Superior temporal gyrus (tissue), 1 donor: ENCODE data around the gene BHLHE23.
A peak's percentile ranks its signal among the peaks of the same experiment; 100 is the strongest.

ENCODE experiments used
- DNase-seq: peaks from one replicate; pipeline ENCODE4 v3.0.0-alpha.2; 2016; ENCODE audit errors: extremely low spot score

BHLHE23 gene

GRCh38 chr20:63009045-63009961, 2.5 kb upstream of the BHLHE23 start:
- peak; percentile 79 for DNase-seq

GRCh38 chr20:63008541-63009044, 1.8 kb upstream of the BHLHE23 start:
- no peak for DNase-seq

- DNase-seq = no peak
These were observed 1.1 kb upstream of the BHLHE23 start for GRCh38 chr20:63007646-63008488.

DNA sequence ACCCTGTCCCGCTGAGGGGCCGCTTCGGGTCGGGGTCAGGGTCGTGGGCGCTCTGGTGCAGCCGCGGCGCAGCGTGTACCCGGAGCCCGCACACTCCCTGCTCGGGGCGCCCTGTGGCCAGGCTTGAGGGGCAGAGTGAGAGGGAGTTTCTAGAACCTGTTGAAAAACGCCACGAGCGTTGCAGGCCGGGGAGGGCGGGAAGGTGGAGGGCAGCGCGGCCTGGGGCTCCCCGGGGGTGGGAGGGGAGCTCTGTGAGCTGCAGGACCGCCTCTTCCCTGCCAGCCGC, 539 bp upstream of the BHLHE23 start:
- DNase-seq = no peak

DNA sequence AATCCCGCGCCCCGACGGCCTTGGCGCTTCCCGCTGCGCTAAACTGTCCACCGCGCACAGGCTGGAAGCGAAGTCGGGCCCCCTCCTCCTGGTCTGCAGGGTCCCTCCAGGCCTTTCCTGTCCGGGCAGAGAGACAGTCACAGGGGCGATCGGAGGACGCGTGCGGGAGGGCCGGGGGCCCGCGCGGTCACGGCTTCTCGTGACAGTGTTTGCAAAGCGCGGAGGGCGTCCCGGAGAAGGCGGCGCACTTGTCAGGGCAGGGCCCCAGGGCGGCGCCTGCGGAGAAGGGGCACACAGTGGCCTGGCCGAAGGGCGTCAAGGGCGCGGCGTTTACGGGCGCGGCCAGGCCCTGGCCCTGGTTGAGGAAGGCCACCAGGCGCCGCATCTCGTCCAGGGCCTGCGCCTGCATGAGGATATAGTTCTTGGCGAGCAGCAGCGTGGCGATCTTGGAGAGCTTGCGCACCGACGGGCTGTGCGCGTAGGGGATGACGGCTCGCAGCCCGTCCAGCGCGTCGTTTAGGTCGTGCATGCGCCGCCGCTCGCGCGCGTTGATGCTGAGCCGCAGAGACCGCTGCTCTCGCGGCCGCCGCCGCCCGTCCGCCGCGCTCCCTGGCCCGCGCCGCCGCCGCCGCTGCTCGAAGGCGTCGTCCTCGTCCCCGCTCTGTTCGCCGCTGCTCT, 763 bp downstream of the BHLHE23 start:
- DNase-seq = no peak

- no peak for DNase-seq
These were observed 1.4 kb downstream of the BHLHE23 start for GRCh38 chr20:63005365-63005861.

GRCh38 chr20:63004607-63005364, 2.0 kb downstream of the BHLHE23 start:
- DNase-seq = no peak

DNA sequence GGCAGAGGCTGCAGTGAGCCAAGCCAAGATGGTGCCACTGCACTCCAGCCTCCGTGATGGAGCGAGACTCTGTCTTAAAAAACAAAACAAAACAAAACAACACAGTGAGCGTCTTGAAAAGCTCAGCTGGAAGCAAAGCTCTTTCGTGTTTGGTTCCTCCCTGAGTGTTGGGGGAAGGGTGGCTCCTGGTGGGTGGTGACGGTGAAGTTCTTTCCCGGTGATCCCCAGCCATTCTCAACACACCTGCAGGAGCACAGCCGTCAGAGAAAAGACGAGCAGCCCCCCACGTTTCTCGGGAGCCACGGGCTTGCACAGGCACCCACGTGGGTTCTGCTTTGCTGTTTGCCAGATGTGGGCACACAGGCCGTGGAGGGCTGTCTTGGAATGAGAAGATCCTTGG, 3.2 kb downstream of the BHLHE23 start:
- no peak for DNase-seq

DNA sequence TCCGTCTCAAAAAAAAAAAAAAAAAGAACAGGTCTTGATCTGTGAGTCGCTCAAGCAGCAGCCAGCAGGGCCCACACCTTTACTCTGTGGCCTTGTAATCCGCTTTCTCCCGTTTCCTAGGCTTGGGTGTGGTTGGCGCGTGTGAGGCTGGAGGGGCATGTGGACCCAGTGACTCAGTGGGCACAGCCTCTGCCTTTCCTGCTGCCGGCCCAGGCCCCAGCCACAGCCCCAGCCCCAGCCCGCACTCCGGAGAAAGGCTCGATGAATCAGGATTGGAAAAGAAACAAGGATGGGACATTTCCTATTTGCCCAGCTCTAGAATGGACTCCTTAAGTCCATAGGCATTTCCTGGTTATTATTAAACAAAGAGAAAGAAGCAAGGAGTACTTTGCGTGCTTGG, 4.3 kb downstream of the BHLHE23 start:
- DNase-seq = no peak

GRCh38 chr20:63000958-63001357, 5.8 kb downstream of the BHLHE23 start:
- DNase-seq = no peak

GRCh38 chr20:63000036-63000435, 6.7 kb downstream of the BHLHE23 start:
- DNase-seq = no peak

DNA sequence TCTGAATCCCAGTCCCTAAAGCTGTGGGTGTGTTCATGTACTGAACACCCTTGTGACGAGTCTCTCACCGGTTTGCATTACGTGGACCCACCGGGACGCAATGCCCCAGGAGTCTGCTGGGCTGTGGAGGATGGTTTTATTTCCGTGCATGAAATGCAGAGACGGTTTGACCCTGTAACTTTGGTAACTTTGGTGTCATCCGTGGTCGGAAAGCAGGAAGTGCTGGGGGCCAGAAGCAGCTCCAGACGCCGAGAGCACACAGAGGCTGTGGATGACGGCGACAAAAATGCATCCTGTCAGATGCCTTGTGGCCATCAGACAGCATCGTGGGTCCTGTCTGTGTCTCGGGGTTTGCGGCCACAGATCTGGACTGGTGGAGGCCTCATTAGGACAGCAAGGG, 7.2 kb downstream of the BHLHE23 start:
- DNase-seq = no peak

DNA sequence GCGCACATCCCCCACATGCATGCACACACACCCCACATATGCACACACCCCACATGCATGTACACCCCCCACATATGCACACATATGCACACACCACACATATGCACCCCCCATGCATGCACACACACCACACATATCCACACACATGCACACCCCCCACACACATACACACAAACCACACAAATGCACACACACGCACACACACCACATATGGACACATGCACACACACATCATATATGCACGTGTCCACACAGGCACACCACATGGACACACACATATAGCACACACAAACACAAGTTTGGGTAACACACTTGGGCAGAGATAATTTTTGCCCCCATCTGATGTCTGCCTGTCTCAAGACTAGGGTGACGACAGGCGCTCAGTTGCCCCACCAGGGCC, 8.3 kb downstream of the BHLHE23 start:
- no peak for DNase-seq

GRCh38 chr20:62997417-62998035, 9.2 kb downstream of the BHLHE23 start:
- no peak for DNase-seq

DNA sequence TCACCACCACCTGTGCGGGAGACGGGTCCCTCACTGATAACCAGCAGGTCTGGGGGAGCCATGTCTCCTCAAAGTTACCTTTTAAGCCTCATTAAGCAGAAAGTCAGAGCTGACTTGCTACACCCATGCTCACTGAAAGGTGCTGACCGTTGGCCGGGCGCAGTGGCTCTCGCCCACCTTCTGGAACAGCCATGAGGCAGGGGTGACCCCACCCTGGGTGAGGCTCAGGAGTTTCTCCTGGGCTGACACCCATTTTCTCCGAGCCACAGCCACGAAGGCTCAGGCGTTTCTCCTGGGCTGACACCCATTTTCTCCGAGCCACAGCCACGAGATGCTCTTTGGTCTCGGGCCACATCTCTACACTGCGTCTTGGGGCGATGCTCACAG, 10.2 kb downstream of the BHLHE23 start:
- no peak for DNase-seq

DNA sequence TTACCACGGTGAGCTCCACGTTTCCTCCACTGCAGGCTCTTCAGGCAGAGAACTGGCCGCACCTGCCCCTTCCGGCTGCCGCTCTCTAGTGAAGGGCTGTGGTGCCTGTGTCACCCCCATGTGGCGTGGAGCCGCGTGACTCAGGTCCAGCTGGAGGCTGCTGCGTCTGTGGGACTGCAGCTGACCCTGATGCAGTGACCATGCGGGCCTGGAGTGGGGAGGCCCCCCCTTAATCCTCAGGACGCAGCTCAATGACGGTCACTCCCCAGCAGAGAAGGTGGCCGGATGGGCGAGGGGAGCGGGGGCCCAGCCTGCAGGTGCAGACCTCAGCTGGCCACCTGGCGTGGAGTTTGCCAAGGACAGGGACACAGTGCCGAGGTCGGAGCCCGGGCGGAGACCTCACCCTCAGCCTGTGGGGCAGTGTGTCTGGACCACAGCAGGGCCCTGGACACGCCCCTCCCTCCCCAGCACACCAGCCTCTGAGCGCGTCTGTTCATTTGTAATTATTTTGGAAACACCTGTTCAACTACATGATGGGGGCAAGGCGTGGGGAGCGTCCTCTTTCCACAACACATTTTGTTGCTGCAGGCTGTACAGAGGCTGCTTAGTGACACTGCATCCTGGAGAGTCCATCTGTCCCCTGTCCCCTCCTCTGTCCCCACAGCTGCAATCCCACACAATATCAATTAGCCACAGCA, 10.7 kb downstream of the BHLHE23 start:
- no peak for DNase-seq

DNA sequence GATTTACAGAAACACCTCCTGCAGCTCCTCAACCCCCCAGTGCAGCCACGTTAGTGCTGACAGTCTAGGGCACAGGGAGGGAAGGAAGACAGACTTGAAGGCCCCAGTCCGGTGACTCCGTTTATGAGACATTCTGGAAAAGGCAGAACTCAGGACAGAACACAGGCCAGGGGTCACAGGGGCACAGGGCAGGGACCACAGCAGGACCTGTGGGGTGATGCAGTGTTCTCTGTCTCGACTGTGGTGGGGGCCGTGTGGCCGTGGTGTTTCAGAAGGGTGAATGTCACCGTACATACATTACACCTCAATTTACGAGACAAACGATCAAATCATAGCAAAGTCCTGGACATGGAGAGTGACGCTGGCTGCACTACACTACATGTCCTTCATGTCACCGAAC, 11.3 kb downstream of the BHLHE23 start:
- DNase-seq = no peak

DNA sequence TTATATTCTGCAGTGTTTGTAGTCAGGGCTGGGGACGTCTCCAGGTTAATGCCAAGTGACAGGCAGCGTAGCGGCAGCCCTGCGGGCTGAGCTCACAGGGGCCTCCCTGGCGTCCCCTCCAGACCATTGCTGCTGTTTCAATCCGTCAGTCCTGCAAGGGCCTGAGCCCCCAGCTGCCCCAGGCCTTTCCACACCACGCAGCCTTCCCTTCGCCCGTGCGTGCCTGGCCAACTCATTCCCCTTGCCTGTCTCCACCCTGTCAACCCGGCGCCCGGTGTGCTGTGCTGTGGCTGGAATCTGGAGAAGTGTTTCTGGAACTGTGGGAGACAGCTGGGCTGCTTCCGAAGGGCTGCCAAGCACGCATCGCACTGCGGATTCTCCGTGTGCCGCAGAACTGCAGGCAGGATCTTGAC, 11.9 kb downstream of the BHLHE23 start:
- DNase-seq = no peak

DNA sequence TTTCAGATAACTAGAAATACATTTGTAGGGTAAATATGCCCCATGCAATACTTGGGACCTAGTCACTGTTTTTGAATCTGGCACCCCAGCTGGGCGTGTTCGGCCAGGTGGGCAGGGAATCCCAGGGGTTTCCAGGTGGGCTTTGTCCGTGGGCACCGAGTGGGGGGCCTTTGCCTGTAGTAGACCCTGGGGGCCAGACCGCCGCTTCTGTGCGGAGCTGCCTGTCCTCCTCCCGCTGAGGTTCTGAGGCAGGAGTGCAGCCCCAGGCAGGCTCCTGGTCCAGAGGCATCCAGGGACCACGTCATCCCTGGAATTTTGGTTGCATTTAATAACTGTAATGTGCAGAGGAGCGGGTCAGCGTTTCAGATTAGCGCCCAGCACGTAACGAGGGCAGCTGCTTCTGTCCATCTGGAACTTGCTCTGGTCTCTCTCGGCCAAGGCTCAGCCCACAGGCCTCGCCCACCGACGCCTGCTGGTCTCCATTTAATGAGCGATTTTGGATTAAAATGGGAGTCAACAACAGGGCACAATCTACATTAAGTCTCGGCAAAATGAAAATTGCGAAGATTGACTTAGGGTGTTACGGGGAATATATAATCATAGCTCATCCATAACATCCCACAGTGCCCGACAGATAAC, 12.8 kb downstream of the BHLHE23 start:
- no peak for DNase-seq

GRCh38 chr20:62991863-62992262, 14.9 kb downstream of the BHLHE23 start:
- DNase-seq = no peak
